Fibroblast of skin of right biceps (primary cell): ENCODE data around the gene ZBTB38.

Source experiments
- DNase-seq: peaks from one replicate; pipeline ENCODE4 v3.0.0-alpha.2; 2013

Gene ZBTB38

DNA sequence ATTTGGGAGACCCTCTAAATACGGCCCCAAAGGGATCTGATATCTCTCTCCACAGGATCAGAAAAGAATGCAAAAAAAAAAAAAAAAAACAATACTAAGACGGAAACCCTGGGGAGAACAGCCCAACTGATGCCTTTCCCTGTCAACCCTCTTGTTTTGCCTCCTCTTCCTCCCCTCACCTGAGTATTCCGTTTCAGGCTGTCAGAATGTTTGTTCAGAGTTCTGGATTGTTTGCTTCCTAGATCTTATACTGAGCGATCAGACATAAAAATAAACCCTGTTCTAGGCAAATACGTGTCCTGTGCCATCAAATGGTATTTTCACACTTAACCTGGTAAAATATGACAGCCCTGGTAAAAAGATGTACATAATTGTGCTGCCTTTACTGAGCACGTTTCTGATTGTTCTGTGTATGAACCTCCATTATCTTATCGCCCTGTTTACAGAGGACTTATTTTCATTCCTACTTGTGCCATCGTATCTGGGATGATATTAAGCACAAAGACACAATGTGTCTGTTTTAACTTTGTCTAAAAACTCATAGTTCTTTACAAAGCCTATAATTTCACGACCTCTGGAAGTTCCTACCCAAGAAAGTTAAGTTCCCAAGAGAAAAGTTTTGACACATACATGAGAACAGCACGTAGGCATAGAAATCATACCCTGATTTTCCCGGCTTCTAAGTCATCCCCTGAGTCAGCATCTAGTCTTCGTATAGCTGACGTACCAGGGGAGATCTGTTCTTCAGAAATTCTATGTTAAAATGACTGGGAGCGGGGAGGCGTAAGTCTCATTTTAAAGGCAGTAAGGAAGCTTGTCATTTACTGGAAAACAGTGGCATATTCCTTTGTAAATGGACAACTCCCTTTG lies 856 bp downstream of the ZBTB38 start:
- peak; percentile 82 for DNase-seq

DNA sequence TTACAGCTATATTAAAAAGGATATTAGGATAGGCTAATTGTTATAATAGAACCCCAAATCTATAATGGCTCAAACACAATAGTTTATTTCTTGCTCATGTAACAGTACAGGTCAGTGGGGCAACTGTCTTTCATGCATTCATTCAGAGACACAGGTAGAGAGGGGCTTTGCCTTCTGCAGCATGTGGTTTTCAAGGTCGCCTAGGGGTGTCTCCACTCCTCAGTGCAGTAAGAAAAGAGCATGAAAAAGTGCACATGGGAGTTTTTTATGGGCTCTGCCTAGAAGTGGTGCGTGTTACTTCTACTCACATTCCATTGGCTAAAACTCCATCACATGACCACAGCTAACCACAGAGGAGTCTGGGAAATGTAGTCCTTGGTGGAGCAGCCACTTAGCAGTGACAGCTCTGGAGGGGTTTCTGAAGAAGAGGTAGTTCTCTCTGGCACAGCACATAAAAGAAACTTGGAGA lies 1.8 kb downstream of the ZBTB38 start:
- DNase-seq: peak; percentile 90

DNA sequence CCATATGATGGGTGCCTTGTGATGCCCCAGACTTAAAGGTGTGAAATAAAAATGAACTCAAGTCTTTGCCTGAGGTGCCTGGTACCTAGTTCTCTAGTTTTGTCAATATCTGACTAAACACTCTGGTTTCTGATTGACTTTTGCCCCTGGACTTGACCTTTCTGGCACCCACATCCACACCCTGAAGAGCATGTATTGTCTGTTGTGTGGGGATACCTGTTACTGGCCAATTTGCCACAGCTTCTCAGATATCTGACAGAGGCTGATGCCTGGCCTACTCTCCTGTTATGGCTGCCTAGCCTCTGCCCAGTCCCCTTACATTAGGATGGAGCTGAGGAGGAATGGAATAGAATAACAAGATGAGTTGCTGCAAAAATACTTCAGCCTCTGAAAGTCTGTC lies 3.6 kb downstream of the ZBTB38 start:
- no peak for DNase-seq

DNA sequence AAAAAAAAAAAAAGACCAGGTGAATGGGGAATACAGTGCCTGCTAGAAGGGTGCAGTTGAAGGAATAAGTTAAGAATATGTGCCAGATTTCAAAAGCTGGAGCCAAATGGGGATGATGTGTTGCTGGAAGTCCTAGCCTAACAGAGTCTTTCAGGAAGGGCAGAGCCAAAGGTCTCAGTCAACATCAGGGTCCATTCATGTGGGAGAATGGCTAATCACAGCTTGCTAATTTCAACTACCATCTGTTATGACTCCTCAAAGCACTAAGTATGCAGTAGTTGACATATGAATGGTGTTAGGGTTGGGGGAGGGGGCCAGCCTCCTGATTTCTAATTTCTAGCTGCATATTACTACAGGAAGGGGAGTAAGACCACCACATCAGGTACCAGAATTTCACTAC lies 4.4 kb downstream of the ZBTB38 start:
- no peak for DNase-seq

DNA sequence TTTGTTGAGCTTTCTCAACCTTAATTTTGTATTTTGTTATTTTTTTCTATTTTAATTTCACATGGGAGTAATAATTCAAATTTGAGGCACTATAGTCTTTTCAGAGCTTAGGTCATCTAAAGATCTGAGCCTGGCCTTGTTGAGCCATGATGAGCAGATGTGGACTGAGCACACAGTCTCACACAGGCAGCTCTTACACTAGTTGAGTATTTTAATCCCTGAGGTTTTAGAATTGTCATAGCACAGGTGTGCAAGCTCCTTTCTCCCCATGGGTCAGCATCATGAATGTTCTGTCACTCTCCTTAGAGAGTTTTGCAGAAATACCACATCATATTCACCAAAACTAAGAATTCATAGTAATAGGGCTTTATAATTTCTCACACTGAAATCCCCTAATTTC lies 4.9 kb downstream of the ZBTB38 start:
- no peak for DNase-seq

DNA sequence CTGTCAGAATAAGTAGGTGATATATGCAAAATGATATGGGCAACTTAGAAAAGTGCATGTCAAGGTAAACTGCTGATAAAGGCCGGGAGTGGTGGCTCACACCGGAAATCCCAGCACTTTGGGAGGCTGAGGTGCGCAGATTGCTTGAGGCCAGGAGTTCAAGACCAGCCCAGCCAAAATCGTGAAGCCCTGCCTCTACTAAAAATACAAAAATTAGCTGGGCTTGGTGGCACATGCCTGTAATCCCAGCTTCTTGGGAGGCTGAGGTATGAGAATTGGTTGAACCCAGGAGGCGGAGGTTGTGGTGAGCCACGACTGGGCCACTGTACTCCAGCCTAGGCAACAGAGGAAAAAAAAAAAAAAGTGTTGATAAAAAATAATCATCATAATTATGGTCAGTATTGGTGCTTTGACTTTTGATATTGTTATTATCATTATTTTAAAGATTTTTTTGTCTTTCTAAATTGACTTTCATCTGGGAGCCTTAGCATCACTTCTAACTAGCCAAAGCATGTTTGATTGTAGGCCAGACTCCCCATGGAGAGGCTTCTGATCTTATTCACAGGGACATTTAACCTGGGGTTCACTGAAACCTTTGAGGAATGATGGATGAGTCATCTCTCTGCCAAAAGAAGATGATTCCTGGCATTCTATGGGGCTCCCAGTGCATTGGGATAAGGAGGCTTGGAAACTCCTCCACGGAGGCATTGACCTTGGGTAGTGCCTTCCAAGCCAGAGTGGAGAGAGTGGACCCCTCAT lies 5.6 kb downstream of the ZBTB38 start:
- DNase-seq: peak; percentile 59

DNA sequence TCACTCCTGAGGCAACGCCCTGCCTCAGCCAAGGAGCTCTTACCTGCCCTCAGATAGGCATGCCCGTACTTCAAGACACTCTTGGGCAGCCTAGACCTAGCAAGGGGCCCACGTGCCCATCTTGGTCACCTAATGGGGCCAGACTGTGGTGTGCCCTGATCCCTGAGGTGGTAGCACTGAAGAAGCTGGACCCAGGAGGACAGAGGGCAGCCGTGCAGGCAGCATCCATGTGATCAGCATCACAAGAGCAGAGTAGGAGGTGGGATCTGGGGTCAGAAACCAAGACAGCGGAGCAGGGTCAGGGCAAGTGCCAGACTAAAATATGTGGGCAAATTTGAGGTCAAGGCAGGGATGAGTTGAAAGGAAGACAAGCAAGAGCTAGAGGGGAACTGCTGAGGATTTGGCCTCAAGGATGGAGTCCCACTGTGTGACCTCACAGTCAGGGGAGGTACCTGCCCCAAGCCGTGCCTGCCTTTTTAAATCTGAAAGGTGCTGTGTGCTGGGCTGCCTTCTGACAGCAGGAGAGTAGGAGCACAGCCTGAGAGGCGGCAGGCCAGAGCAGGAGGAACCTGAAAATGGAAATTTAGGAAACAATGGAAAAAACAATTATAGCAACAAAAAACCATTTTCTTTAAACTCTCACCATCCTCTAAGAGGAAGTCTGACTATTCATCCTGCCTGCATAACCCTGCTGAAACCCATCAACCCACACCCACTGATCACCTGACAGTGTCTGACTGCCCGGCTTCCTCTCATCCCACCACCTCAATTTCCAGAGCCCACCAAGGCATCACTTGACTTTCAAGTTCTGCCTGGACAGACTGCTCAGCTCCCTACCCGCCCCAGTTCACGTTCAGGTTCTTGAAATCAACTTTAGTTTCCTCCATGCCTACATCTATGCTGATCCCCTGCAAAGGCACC lies 7.3 kb downstream of the ZBTB38 start:
- DNase-seq: no peak

DNA sequence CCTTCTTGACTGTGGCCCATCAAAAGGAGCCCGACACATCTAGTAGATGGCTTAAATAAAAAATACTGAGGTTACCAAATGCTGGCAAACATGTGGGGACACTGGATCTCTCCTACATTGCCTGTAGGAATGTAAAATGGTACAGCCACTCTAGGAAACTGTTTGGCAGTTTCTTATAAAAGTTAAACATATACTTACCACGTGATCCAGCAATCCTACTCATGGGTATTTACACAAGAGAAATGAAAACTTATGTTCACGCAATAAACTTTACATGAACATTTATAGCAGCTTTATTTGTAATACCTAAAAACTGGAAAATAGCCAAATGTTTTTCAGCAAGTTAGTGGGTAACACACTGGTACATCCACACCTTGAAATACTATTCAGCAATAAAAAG lies 9.1 kb downstream of the ZBTB38 start:
- no peak for DNase-seq

DNA sequence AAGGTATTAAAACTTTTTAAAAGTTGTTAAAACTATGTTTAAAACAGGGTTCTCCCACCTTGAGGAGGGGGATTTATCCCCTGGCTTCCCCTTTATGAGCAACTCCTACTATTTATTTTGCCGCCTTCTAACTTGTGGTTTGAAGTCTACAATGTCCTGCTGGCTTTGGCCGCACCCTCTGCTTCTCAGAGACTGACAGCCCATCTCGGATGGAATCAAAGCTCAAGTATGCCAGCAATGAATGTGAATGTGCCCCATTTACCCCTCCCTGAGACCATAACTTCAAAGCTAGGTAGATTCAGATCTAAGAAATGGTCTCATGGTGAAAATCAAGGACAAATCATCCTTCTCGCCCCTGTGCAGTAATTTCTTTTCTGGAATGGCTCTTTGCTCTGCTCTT lies 10.3 kb downstream of the ZBTB38 start:
- DNase-seq: no peak

DNA sequence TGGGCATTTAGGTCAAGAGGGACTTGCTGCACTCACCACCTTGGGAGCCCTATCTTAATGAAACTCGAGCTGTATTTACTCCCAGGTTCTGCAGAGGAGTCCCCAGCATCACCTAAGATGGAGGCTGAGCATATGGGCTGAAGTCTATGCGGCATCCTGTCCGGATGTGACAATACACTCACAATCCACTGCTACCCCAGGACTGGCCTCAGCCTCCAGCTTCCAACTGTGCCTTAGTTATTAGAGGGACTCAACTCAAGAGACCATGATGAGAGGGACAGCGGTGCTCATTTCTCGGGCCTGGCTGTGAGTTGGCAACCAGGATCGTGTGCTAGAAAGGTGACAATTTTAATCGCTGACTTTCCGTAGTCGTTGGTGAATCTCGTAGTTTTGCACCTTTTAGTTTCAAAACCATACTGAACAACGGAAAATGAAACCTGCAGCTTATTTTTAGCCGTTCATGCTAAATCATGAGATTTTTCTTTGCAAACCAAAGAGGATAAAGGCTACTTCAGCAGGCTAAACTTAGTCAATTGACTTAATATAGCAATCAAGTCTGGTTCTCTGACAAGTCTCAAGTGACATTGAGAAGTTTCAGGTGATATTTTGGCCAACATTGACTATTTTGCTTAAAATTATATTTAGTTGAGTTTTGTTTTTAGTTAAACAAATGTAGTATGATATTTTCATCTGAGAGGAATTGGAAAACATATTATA lies 11.1 kb downstream of the ZBTB38 start:
- no peak for DNase-seq

DNA sequence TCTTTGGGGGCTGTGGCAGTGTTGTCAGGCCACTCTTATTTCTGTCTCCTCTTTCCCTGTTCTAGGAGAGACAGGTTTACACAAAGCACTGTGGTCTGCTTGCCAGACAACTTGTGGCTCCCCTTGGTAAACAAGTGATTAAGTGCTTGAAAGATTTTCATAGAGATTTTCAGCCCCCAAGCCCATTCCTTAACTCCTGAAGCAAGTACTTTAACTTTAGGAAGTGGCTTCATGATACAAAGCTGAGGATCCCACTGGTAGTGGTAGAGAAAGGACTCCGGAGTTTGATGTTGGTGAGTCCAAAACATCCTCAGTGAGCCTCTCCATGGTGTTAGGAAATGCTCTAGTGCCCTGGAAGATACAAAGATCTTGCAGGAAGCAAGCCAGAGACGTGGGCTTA lies 12.0 kb downstream of the ZBTB38 start:
- DNase-seq: no peak

DNA sequence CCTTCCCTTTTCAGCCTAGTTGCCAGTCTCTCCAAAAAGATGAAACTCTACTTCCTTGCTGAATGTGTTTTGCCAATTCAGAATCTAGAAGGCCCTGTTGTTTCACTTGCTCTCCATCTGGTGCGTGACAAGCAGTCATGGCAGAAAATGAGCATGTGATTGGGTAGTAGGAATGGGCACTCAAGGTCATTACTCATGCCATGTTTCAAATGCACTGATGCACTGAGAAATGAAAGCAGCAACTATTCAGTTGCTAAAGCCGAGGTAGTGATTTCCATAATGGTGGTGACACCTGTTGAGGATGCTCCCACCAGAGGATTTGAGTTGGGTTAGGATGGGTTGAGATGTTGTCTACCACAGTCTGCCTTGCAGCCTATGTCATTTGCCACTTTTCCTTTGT lies 12.7 kb downstream of the ZBTB38 start:
- DNase-seq: no peak

DNA sequence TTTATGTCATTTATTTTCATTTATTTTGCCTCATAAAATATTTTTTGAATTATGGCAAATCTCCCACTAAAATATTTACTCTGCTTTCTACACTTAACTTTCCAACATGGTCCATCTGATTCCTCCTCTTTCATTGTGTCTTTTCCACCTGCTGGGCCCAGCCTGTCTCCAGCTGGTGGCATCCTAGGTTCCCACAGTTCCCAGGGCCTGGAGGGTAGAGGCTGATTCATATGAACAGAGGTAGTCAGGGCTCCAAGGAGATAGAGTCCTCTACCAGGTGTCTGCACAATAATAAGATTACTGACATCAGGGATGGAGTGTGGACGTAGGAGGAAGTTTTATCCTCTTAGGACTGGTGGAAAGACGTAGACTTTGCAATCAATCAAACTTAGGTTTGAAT lies 14.3 kb downstream of the ZBTB38 start:
- DNase-seq: no peak

DNA sequence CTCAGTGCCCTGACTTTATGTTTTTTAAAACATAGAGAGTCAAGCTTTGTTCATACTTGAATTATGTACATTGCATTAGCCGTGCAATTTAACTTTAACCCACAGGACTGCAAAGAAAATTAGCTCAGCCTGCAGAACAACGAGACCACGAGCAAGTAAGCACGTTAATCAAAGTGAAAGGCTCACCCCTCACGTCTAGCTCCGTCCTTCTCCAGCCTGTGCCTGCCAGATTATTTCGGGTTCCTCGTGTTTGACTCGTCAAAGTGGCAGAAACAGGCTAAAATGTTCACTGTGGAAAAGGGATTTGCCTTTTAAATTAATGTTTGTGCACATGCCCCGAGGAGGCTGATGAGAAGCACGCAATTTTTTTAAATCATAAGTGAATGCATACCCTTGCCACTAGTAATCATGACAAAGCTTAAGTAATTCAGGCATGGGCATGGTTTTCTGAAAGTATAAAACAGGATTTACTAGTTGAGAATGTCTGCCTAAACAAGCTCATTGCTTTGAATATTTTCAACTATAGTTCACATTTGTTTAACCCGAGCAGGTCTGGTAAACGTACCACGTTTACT lies 15.3 kb downstream of the ZBTB38 start:
- DNase-seq: peak; percentile 45

DNA sequence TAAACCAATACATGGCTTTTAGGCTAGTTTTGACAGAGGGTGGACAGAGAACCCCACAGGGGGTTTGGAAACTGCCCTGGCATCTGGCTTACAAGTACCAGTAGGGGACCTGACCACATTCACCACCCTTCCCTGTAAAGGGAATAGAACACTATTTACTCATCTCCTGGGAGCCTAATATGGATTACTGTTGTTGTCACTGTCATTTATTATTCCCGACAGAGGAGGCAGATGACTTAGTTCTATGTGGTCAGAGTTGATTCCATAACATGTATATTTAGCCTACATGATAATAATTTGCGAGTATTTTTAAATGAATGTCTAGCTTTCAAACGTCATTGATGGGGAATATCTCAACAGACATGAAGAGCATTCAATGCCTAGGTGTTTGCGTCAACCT lies 15.9 kb downstream of the ZBTB38 start:
- DNase-seq: peak; percentile 79

DNA sequence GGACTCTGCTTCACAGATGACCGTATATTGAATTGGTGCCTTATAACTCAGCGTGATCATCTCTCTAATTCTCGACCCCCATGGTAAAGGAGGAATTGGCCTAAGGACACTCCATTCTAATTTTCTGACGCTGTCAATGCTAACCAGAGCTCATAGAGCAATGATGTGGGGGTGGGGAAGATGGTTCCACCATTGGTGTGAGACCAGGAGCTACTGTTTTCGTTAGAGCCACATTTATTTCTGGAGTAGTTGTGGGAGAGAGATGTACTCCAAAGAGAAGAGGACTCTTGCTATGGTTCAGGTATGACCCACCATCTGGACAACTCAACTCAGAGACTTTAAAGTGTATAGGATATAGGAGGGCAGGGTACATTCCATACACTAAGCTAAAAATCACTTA lies 16.3 kb downstream of the ZBTB38 start:
- no peak for DNase-seq

DNA sequence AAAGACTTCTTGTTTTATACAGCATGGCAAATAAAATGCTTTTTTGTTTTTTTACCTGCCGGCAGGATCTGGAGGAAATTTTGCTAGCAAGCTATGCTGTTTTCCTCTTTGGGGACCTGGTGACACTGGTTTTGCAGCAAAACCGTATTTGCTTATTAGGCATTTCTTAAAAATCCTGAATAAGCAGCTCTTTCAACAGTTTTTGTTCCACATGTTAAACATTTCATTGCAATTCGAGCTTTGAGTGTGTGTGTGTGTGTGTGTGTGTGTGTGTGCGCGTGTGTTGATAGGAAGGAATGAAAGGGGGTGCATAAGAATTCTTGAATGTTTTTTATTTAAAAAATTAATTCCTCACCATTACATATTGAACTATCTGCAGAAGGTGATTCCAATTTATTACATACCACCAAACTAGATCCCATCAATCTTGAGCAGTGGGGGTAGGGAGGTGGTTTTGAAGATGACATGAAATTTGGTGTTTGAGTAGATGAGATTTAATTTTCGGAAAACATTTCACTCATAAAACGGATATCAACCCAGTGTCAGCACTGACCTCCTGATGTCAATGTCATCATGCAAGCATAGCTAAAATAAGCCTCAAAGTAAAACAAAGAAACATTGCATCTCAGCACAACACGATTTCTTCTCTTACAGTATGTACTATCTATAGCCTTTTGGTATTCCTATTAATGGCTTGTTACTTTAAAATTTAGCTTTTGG lies 17.3 kb downstream of the ZBTB38 start:
- DNase-seq: peak; percentile 57

DNA sequence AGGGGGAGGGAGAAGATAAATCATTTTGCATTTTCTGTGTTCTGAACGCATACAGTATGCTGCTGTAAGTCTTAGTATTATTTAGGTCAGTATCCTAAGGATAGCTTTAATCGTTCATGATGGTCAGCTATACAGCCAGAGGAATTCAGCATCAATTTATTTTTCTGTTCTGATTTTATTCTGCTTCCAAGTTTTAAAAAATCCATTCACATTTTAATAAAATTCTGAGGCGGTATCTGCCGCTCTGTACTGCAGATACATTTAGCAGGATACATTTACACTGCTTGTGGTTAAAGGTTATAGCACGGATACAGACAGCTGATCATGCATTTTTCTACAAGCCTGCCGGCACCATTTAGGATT lies 17.8 kb downstream of the ZBTB38 start:
- no peak for DNase-seq

DNA sequence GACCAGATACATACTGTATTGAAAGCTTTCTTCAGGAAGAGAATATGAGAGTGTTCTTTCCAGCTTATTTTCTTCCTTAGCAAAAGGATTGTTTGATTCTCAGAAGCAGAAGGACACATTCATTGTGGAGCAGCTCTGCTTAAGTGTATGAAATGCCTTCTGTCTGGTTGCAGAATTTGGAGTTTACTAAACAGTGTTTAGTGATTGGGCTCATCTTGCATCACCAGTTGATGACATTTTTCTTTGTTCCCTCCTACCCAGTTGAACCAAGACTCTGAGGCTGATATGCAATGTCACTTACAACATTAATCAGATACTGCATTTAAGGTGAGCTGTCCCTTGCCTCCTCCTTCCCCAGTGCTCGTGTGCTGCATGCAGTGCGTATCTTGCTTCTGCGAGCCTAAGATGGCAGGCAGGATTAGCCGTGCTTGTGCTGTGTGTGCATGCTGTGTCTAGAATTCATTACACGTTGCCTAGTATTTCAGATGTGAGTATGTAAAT lies 18.4 kb downstream of the ZBTB38 start:
- DNase-seq: peak; percentile 50

DNA sequence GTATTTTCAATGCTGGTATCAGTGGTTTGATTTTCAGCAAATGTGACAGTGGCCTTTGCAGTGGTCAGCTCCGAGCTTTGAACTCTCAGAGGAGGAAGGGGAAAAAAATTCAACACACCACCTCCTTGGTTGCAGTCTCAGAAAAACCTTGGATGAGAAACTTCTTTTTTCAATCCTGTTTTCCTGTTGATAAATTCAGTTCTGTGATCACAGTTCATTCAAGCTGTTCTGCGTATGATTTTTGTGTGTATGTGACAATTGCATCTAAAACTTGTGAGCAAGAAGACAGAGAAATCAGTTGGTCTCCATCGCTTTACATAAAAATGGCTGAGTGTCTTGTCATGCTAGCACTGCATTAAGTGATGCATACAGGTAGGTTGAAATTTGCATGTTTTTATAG lies 19.2 kb downstream of the ZBTB38 start:
- DNase-seq: no peak

DNA sequence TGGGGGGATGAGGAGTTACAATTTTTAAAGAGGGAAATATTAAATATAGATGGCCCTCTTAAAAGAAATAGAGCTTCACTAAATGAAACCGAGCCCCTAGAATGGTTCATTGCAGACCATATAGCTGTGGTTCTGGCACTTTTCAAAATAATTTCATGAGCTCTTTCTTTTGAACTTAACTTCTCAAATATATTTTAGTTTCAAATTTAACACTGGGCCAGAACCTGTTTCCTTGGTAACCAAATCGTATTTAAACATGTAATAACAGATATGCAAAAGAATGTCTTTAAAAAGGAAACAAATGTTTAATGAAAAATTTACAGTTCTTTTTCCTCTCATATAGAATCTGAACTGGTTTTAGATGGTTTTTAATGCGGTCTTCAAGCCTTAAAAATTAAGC lies 20.1 kb downstream of the ZBTB38 start:
- DNase-seq: no peak
